ENCODE results near the gene BAIAP3.

DNA sequence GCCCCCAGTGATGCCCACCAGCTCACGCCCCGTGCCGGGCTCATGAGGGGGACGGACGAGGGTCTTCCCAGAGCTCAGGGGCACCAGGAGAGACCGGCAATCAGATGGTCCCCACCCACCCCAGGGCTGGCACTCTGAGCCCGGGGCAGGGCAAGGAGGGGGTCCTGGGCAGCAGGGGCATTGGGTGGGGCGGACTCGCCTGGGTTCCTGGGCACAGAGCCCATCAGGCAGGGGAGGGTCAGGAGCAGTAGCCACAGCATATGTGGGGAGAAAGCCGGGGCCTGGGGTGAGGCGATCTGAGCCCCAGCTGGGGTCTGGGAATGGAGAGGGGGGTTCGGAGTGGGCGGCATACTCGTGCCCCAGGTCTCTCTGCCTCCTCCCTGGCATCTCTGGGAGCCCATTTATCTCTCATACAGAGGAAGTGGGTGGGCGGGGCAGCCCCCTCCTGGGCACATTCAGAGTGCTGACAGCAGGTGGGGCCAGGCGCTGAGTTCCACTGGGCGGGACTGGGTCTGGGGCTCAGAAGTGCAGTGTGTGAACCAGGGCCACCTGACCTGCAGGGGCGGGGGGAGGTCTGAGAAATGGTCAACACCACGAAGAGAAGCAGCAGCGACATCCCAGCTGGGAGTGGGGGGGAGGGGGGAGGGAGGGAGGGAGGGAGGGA lies 44.5 kb upstream of the BAIAP3 start:
- TF ChIP-seq, protein P1, sequence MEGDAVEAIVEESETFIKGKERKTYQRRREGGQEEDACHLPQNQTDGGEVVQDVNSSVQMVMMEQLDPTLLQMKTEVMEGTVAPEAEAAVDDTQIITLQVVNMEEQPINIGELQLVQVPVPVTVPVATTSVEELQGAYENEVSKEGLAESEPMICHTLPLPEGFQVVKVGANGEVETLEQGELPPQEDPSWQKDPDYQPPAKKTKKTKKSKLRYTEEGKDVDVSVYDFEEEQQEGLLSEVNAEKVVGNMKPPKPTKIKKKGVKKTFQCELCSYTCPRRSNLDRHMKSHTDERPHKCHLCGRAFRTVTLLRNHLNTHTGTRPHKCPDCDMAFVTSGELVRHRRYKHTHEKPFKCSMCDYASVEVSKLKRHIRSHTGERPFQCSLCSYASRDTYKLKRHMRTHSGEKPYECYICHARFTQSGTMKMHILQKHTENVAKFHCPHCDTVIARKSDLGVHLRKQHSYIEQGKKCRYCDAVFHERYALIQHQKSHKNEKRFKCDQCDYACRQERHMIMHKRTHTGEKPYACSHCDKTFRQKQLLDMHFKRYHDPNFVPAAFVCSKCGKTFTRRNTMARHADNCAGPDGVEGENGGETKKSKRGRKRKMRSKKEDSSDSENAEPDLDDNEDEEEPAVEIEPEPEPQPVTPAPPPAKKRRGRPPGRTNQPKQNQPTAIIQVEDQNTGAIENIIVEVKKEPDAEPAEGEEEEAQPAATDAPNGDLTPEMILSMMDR (IDR thresholded peaks at IDR 0.05), result no peak
- TF ChIP-seq POLR2A (IDR thresholded peaks at IDR 0.05), result no peak
